Measurements from ENCODE around the gene CCDC110.

DNA sequence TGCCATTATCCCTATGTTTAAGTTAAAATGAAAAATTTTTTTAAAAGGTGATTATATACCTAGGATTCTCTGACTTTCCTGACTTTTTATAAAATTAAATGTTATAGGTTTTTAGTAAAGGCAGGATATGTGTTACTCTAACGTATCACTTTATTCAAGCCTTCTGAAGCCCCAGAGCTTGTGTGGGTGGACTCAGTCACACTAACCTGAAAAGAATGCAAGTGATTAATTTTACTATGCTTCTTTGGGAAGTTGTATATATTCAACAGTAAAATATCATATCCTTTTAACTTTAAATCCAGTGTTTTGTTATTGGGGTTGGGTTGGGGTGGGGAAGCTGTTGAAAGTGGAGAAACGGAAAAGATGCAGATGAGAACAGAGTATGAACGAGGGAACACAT lies 41.0 kb upstream of the CCDC110 start:
- TF ChIP-seq, protein P1, sequence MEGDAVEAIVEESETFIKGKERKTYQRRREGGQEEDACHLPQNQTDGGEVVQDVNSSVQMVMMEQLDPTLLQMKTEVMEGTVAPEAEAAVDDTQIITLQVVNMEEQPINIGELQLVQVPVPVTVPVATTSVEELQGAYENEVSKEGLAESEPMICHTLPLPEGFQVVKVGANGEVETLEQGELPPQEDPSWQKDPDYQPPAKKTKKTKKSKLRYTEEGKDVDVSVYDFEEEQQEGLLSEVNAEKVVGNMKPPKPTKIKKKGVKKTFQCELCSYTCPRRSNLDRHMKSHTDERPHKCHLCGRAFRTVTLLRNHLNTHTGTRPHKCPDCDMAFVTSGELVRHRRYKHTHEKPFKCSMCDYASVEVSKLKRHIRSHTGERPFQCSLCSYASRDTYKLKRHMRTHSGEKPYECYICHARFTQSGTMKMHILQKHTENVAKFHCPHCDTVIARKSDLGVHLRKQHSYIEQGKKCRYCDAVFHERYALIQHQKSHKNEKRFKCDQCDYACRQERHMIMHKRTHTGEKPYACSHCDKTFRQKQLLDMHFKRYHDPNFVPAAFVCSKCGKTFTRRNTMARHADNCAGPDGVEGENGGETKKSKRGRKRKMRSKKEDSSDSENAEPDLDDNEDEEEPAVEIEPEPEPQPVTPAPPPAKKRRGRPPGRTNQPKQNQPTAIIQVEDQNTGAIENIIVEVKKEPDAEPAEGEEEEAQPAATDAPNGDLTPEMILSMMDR (optimal IDR thresholded peaks at IDR 0.05 in 1 of 3, IDR thresholded peaks at IDR 0.05 in 1 of 3, conservative IDR thresholded peaks at IDR 0.05 in 1 of 3; ENCODE audit: extremely low read depth in 1 of 3, insufficient read depth in 2 of 3, low read length in 3 of 3) = no peak
- no peak for TF ChIP-seq EZH2 (IDR thresholded peaks at IDR 0.05; ENCODE audit: low read length)
